GM12878 (cell line): ENCODE data around the gene PLXNA4. TPM values are rescaled to one million over a fixed set of nuclear protein-coding genes. Genes with fewer than 3 reads are reported as not detected.

Source experiments
- ATAC-seq: fragments of 200-7000 bp; cut with Tn5 transposase; 3 replicates; pipeline ENCODE4 v1.9.1; 2020; ENCODE audit warnings: mild to moderate bottlenecking, moderate library complexity
- BruUV-seq: library from RNA; stranded (reverse); fragments of 400-500 nt; replicated peaks from 2 replicates; lab custom pipeline; 2021; lab: Mats Ljungman, UMichigan
- CTCF ChIA-PET: fragments of 300-600 bp; sonication (Branson Sonifier 250); formaldehyde crosslinking; extraction: SDS; loops from one replicate; lab custom pipeline; 2021; ENCODE audit warnings: inconsistent platforms; lab: Yijun Ruan, JAX
- POLR2A ChIA-PET: fragments of 350-600 bp; formaldehyde crosslinking; extraction: SDS; loops from one replicate; lab custom pipeline; 2021; ENCODE audit warnings: inconsistent platforms; lab: Charles Lee
- RAD21 ChIA-PET: fragments of 300-600 bp; sonication (Branson Sonifier 250); formaldehyde crosslinking; loops from one replicate; lab custom pipeline; 2023; ENCODE audit warnings: antibody characterized with exemption; ENCODE audit not compliant: unreplicated experiment; lab: Charles Lee
- SMC1A ChIA-PET: fragments of 300-600 bp; sonication (Branson Sonifier 250); formaldehyde crosslinking; loops from one replicate; lab custom pipeline; 2023; ENCODE audit not compliant: unreplicated experiment, uncharacterized antibody; lab: Charles Lee
- DNase-seq: peaks from one replicate; pipeline ENCODE4 v3.0.0-alpha.2; 2011; ENCODE audit warnings: low read depth, low spot score
- FAIRE-seq: peaks from 3 replicates; lab custom pipeline; 2011; peaks lifted over from hg19 to GRCh38; lab: Jason Lieb, UNC
- H2AFZ ChIP-seq: 2 replicates; pipeline ENCODE4 v1.6.0; 2011; ENCODE audit warnings: low read depth, low read length, control low read depth; ENCODE audit not compliant: control insufficient read depth
- H3K27ac ChIP-seq: 2 replicates; pipeline ENCODE4 v1.5.1; 2011; ENCODE audit warnings: control low read depth; ENCODE audit not compliant: control insufficient read depth, insufficient read depth
- H3K27me3 ChIP-seq, 2 experiments: replicated peaks in 1 of 2; 2 replicates each; pipeline versions ENCODE4 v1.6.0 to v1.6.1; 2011; ENCODE audit warnings: low read length in 1 of 2; ENCODE audit not compliant: control insufficient read depth in 2 of 2, insufficient read depth in 2 of 2
- H3K36me3 ChIP-seq, 2 experiments: 2 replicates each; pipeline ENCODE4 v1.5.1; 2011; ENCODE audit warnings: low read length in 1 of 2; ENCODE audit not compliant: control insufficient read depth in 2 of 2, insufficient read depth in 2 of 2
- H3K4me1 ChIP-seq: 2 replicates; pipeline ENCODE4 v1.6.1; 2011; ENCODE audit warnings: mild to moderate bottlenecking, low read length, moderate library complexity, mixed read lengths; ENCODE audit not compliant: control insufficient read depth, insufficient read depth
- H3K4me2 ChIP-seq: 2 replicates; pipeline ENCODE4 v1.6.0; 2011; ENCODE audit warnings: control low read depth; ENCODE audit not compliant: control insufficient read depth, insufficient read depth
- H3K4me3 ChIP-seq: fragments of 200-600 bp; sonication (generic); 2 replicates; pipeline ENCODE4 v1.5.1; 2016
- H3K79me2 ChIP-seq: 2 replicates; pipeline ENCODE4 v1.6.0; 2011; ENCODE audit warnings: low read length; ENCODE audit not compliant: control insufficient read depth, insufficient read depth
- H3K9ac ChIP-seq: 2 replicates; pipeline ENCODE4 v1.8.0; 2011; ENCODE audit warnings: low read length, control low read depth, mixed read lengths; ENCODE audit not compliant: control insufficient read depth, insufficient read depth
- H3K9me3 ChIP-seq: replicated peaks from 3 replicates; pipeline ENCODE4 v1.5.1; 2011; ENCODE audit warnings: mild to moderate bottlenecking, low read length; ENCODE audit not compliant: control insufficient read depth, insufficient read depth
- H4K20me1 ChIP-seq: 2 replicates; pipeline ENCODE4 v1.6.0; 2011; ENCODE audit not compliant: control insufficient read depth, insufficient read depth
- ESRRA ChIP-seq: IDR thresholded peaks from 2 replicates; pipeline ENCODE4 v1.6.1; 2012; ENCODE audit warnings: mild to moderate bottlenecking, low read length, improper control_type of control experiment
- IKZF1 ChIP-seq: fragments of 450-650 bp; conservative IDR thresholded peaks from 2 replicates; pipeline ENCODE4 v1.6.1; 2017; ENCODE audit warnings: antibody characterized with exemption, mild to moderate bottlenecking
- MEF2A ChIP-seq: IDR thresholded peaks from 2 replicates; pipeline ENCODE4 v1.6.1; 2011; ENCODE audit warnings: low read depth, mild to moderate bottlenecking, low read length, moderate library complexity; ENCODE audit not compliant: insufficient read depth
- MTA2 ChIP-seq: fragments of 450-650 bp; IDR thresholded peaks from 2 replicates; pipeline ENCODE4 v1.6.1; 2016; ENCODE audit warnings: low read depth, mild to moderate bottlenecking, moderate library complexity
- MYB ChIP-seq: fragments of 150-350 bp; IDR thresholded peaks from 2 replicates; pipeline ENCODE4 v1.6.1; 2014; ENCODE audit warnings: mild to moderate bottlenecking, low read depth, low read length, borderline replicate concordance
- PAX5 ChIP-seq: IDR thresholded peaks from 2 replicates; pipeline ENCODE4 v1.6.1; 2011; ENCODE audit warnings: low read depth, low read length, borderline replicate concordance
- RBBP5 ChIP-seq: fragments of 200-600 bp; sonication (generic); conservative IDR thresholded peaks from 2 replicates; pipeline ENCODE4 v1.6.1; 2016
- RELA ChIP-seq: fragments of 450-650 bp; IDR thresholded peaks from 2 replicates; pipeline ENCODE4 v1.8.0; 2014; ENCODE audit warnings: borderline replicate concordance; ENCODE audit not compliant: partially characterized antibody
- TCF7 ChIP-seq: IDR thresholded peaks from 2 replicates; pipeline ENCODE4 v1.6.1; 2014; ENCODE audit warnings: antibody characterized with exemption, borderline replicate concordance
- ZSCAN29 ChIP-seq: fragments of 450-650 bp; IDR thresholded peaks from 2 replicates; pipeline ENCODE4 v1.6.1; 2017; ENCODE audit warnings: mild to moderate bottlenecking, moderate library complexity
- WGBS: methylation state at CpG from one replicate; pipeline ENCODE4 v1.1.6; 2016; ENCODE audit warnings: low lambda C conversion rate; ENCODE audit not compliant: insufficient replicate concordance, insufficient coverage; ENCODE audit errors: missing lambda C conversion rate; 5-methylcytosine and 5-hydroxymethylcytosine counted together
- in situ Hi-C: fragments of 300-500 bp; cut with MboI; formaldehyde crosslinking; loops from 9 replicates; pipeline ENCODE4 v1.14.3; 2018; ENCODE audit warnings: mixed read lengths
- intact Hi-C: fragments of 100-400 bp; cut with micrococcal nuclease; formaldehyde crosslinking; loops from one replicate; pipeline ENCODE4 v1.14.2; 2022; ENCODE audit not compliant: unreplicated experiment
- polyA plus RNA-seq, 11 experiments: library from polyadenylated mRNA; depleted of rRNA in 4 of 11; unstranded in 6 of 11; stranded (reverse) in 5 of 11; fragments of >200 nt; fragmentation: Nextera tagmentation in 4 of 11; fragmentation: Illumina TruSeq in 1 of 11; extraction: Ambion mirVana in 4 of 11; extraction: Trizol in 1 of 11; gene quantifications; 1 replicate in 1 of 11; 2 replicates in 10 of 11; pipeline versions ENCODE4 v1.2.1 to v1.2.3, GENCODE V29; 2011 to 2016; ENCODE audit warnings: inconsistent platforms in 2 of 11, missing spikeins in 2 of 11, low read depth in 1 of 11
- total RNA-seq, 4 experiments: library from RNA; depleted of rRNA in 3 of 4; stranded (reverse); fragments of >200 nt in 3 of 4; fragmentation: Illumina TruSeq in 1 of 4; extraction: Trizol in 1 of 4; gene quantifications; 2 replicates each; pipeline versions ENCODE4 v1.2.1 to v1.2.3, GENCODE V29; 2013 to 2021
- TF ChIP-seq, protein P1 (sequence below): IDR thresholded peaks from 2 replicates; pipeline ENCODE4 v1.6.1; 2012; ENCODE audit warnings: low read length, inconsistent platforms
- TF ChIP-seq, protein P2 (sequence below): fragments of 450-650 bp; IDR thresholded peaks from 2 replicates; pipeline ENCODE4 v1.6.1; 2014; ENCODE audit warnings: mild to moderate bottlenecking
- TF ChIP-seq, protein P3 (sequence below): IDR thresholded peaks from 2 replicates; pipeline ENCODE4 v1.6.1; 2011; ENCODE audit warnings: borderline replicate concordance, low read depth, mild to moderate bottlenecking, moderate library complexity, mixed read lengths, low read length; ENCODE audit not compliant: insufficient read depth; ENCODE audit errors: extremely low read length

PLXNA4 gene
- total and polyA plus RNA-seq, 10 of the 15 experiments (the other 5 are each of a cell fraction or from before 2014, with no cell fraction given), result 0.03 TPM; not detected in 9

DNA sequence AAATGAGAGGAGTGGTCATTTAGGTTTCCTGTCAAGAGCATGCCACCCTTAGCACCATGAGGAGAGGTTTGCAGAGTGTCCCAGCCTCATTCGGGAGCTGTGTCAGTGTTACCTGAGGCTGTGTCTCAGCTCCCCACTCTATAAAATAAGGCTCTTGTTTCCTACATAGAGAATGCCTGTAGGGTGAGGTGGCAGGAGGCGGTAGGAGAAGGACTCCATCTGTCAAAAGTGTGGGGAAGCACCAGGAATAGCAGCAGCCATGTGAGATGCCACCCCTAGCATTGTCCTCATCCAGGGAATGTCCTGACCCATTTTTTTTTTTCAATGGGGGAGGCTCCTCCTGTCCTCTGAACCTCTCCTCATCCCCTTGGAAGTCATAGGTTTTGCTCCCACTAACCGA, 451.2 kb downstream of the PLXNA4 start:
- Histone ChIP-seq H4K20me1 (no peaks in the 10 kb centered on the region), H3K36me3 (no peaks in the 10 kb centered on the region), H3K4me2 (no peak overlapping the region), H3K27me3 (peaks cover 0 to 4% of the 10 kb centered on the region in 2 experiments; a peak in 2 of 4 replicates), H3K9me3 (no peaks in the 10 kb centered on the region), H3K9ac (no peak overlapping the region), H3K27ac (no peak overlapping the region), H3K4me1 (no peaks in the 10 kb centered on the region)
- ChIA-PET RAD21 (no interaction called here), CTCF (no interaction called here), POLR2A (no interaction called here)
- WGBS, result 0% methylated on average over 3 of the region's 3 CpGs
- intact Hi-C loops, result no loop called here
- no peak for FAIRE-seq
- TF ChIP-seq RBBP5 (no peak), IKZF1 (no peak), ESRRA (no peak), MTA2 (no peak), TCF7 (no peak), MYB (no peak), PAX5 (no peak), ZSCAN29 (no peak), RELA (no peak), MEF2A (no peak)
- TF ChIP-seq, protein P1, sequence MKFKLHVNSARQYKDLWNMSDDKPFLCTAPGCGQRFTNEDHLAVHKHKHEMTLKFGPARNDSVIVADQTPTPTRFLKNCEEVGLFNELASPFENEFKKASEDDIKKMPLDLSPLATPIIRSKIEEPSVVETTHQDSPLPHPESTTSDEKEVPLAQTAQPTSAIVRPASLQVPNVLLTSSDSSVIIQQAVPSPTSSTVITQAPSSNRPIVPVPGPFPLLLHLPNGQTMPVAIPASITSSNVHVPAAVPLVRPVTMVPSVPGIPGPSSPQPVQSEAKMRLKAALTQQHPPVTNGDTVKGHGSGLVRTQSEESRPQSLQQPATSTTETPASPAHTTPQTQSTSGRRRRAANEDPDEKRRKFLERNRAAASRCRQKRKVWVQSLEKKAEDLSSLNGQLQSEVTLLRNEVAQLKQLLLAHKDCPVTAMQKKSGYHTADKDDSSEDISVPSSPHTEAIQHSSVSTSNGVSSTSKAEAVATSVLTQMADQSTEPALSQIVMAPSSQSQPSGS, result no peak
- TF ChIP-seq, protein P2, sequence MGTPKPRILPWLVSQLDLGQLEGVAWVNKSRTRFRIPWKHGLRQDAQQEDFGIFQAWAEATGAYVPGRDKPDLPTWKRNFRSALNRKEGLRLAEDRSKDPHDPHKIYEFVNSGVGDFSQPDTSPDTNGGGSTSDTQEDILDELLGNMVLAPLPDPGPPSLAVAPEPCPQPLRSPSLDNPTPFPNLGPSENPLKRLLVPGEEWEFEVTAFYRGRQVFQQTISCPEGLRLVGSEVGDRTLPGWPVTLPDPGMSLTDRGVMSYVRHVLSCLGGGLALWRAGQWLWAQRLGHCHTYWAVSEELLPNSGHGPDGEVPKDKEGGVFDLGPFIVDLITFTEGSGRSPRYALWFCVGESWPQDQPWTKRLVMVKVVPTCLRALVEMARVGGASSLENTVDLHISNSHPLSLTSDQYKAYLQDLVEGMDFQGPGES, result no peak
- TF ChIP-seq, protein P3, sequence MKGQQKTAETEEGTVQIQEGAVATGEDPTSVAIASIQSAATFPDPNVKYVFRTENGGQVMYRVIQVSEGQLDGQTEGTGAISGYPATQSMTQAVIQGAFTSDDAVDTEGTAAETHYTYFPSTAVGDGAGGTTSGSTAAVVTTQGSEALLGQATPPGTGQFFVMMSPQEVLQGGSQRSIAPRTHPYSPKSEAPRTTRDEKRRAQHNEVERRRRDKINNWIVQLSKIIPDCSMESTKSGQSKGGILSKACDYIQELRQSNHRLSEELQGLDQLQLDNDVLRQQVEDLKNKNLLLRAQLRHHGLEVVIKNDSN, result no peak
- TF ChIP-seq, all 136 proteins: peak for 0
- no peak overlapping the region for H2AFZ ChIP-seq
- H3K79me2 ChIP-seq, result no peaks in the 10 kb centered on the region
- in situ Hi-C loops, result no loop called here
- no TSS peak for BruUV-seq
- ATAC-seq (no peak), DNase-seq (no peak)
- no peak overlapping the region for H3K4me3 ChIP-seq
- SMC1A ChIA-PET, result no interaction called here
